HFFc6 (cell line): ENCODE results near the gene S100A8. TPM values are rescaled to one million over a fixed set of nuclear protein-coding genes. Genes with fewer than 3 reads are reported as not detected.

Experiments
- DNase-seq: peaks from one replicate; pipeline ENCODE4 v3.0.0-alpha.2; 2018
- H3K27ac Mint-ChIP-seq: 2 replicates; pipeline ENCODE4 v1.8.0; 2020; ENCODE audit warnings: mild to moderate bottlenecking, mixed read lengths
- H3K27me3 Mint-ChIP-seq: 2 replicates; pipeline ENCODE4 v1.8.0; 2021; ENCODE audit warnings: mild to moderate bottlenecking, moderate library complexity, mixed read lengths; ENCODE audit not compliant: insufficient read depth
- H3K36me3 Mint-ChIP-seq: 2 replicates; pipeline ENCODE4 v1.8.0; 2021; ENCODE audit warnings: low read depth, mixed read lengths
- H3K4me1 Mint-ChIP-seq: 2 replicates; pipeline ENCODE4 v1.8.0; 2020; ENCODE audit warnings: low read depth, mixed read lengths
- H3K4me3 Mint-ChIP-seq: 2 replicates; pipeline ENCODE4 v1.8.0; 2020; ENCODE audit warnings: mild to moderate bottlenecking, moderate library complexity, mixed read lengths
- H3K9me3 Mint-ChIP-seq: 2 replicates; pipeline ENCODE4 v1.8.0; 2020; ENCODE audit warnings: mild to moderate bottlenecking, mixed read lengths
- CTCF ChIP-seq: fragments of 200-600 bp; sonication (generic); IDR thresholded peaks from 2 replicates; pipeline ENCODE4 v1.5.0; 2021; ENCODE audit warnings: antibody characterized with exemption, mild to moderate bottlenecking
- total RNA-seq, 6 experiments: library from RNA; stranded (reverse); fragmentation: NEBNext Ultra II Directional; extraction: Animal tissue kit (Norgen Biotek cat#: 25700); gene quantifications; 2 replicates in 1 of 6; 3 replicates in 5 of 6; pipeline ENCODE4 v1.2.3, GENCODE V29; 2021

Gene S100A8
- total RNA-seq, 6 experiments from 2014 or later = not detected

- DNase-seq = no peak
- Mint-ChIP-seq H3K27me3 (peaks cover 28% of the 10 kb centered on the region), H3K36me3 (no peaks in the 10 kb centered on the region), H3K9me3 (no peaks in the 10 kb centered on the region), H3K4me1 (no peaks in the 10 kb centered on the region), H3K27ac (no peak overlapping the region), H3K4me3 (no peak overlapping the region)
- TF ChIP-seq CTCF = no peak
These were observed 39.3 kb upstream of the S100A8 start for GRCh38 chr1:153430166-153430553.

DNA sequence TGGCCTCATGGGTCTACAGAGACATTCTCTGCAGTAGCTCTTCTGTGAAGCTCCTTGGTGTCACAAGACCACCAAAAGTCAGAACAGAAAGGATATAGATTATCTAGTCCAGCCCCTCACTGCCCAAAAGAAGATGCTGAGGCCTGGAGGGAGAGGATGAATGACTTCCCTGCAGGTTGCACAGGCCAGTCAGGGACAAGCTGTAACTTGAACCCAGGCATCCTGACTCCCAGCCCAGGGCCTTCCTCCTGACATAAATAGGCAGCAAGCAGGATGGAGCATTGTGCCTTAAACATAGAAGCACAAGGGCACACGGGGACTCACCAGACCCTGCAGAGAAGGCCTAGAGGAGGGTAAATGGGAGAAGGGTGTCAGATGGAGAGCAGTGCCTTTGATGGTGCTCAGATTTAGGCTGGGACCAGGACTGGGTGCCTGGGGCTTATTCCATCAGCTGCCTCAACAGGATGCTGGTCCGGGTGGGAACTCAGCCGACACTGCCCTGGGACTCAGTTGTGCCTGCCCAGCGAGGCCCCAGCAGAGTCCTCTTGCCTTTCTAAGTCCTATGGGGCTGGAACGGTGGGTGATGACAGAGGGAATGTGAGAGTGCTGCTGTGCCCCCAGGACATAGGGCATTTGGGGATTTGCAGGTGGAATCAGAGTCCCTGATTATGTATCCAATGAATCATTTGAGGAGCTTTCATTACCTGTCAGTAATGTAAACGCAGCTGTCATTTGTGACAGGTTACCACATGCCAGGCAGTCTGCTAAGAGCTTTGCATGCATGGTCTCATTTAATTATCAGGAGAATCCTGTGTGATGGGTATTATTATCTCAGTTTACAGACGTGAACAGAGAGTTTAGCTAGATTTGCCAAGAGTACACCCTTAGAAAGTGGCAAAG, 38.6 kb upstream of the S100A8 start:
- Mint-ChIP-seq H3K27me3 (peaks cover 26% of the 10 kb centered on the region), H3K4me1 (no peaks in the 10 kb centered on the region), H3K4me3 (no peak overlapping the region), H3K9me3 (no peaks in the 10 kb centered on the region), H3K36me3 (no peaks in the 10 kb centered on the region), H3K27ac (no peak overlapping the region)
- TF ChIP-seq CTCF = no peak
- no peak for DNase-seq

DNA sequence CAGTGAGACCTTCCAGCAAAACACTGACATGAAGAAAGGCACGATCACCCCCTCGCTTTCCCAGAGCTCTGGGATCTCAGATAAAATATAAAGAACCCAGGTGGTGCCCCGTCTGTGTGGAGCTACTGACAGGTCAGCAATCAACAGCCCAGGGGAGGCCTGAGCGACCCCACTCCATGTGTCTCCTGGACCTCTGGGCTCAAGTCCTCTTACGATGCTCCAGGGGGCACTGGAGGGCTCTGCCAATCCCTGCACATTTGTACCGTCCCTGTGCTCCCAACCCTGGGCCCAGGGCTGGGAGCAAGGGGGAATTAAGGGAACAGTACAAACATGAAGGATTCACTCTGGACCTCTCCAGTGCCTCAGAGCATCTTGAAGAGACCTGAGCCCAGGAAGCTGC, 37.9 kb upstream of the S100A8 start:
- peaks cover 24% of the 10 kb centered on the region for H3K27me3 Mint-ChIP-seq
- no peak overlapping the region for H3K4me3 Mint-ChIP-seq
- no peaks in the 10 kb centered on the region for H3K9me3 Mint-ChIP-seq
- DNase-seq = no peak
- H3K27ac Mint-ChIP-seq = no peak overlapping the region
- no peaks in the 10 kb centered on the region for H3K36me3 Mint-ChIP-seq
- no peaks in the 10 kb centered on the region for H3K4me1 Mint-ChIP-seq
- TF ChIP-seq CTCF = no peak; the same call in 1 of the 2 replicates

DNA sequence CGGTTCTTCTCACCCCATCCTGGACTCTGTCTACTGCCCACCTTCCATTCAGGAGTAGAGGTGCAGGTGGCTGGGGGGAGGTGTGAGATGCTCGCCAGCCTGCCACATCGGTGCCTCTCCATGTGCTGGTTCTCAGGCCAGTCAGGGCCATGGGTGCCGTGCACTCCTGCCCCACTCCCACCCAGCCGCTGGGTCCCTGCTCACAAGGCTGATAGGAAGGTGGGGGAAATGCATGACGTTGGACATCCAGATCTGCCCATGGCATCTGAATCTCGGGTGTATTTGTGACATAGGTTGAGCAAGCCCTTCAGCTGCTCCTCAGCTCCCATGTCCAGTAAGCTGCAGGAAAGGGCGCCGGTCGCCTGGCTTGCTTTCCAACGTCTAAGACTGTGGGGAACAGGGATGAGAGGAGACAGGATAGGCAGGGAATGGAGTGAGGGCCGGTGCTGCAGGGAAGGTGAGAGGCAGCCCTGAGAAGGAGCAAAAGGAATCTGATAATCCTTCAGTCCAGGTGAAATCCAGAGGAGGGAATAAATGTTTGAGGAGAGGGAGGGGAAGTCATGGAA, 37.3 kb upstream of the S100A8 start:
- Mint-ChIP-seq H3K36me3 (no peaks in the 10 kb centered on the region), H3K27ac (no peak overlapping the region), H3K27me3 (peaks cover 24% of the 10 kb centered on the region), H3K4me3 (no peak overlapping the region), H3K9me3 (no peaks in the 10 kb centered on the region), H3K4me1 (no peaks in the 10 kb centered on the region)
- no peak for TF ChIP-seq CTCF
- DNase-seq = no peak

- DNase-seq = no peak
- Mint-ChIP-seq H3K9me3 (no peaks in the 10 kb centered on the region), H3K27me3 (peaks cover 12% of the 10 kb centered on the region), H3K27ac (no peak overlapping the region), H3K4me1 (no peaks in the 10 kb centered on the region), H3K4me3 (no peak overlapping the region), H3K36me3 (no peaks in the 10 kb centered on the region)
- no peak for TF ChIP-seq CTCF
These were observed 35.9 kb upstream of the S100A8 start for GRCh38 chr1:153426809-153427208.
